Neural progenitor cell (in vitro differentiated cells): ENCODE results near the gene G0S2. TPM values are rescaled to one million over a fixed set of nuclear protein-coding genes. Genes with fewer than 3 reads are reported as not detected.
A peak's percentile ranks its signal among the peaks of the same experiment; 100 is the strongest.

ENCODE experiments used
- DNase-seq: peaks from one replicate; pipeline ENCODE4 v3.0.0-alpha.2; 2016; ENCODE audit warnings: low spot score
- H2AFZ ChIP-seq: fragments of 200-600 bp; sonication (generic); replicated peaks from 2 replicates; pipeline ENCODE4 v1.6.1; 2016; ENCODE audit warnings: antibody characterized with exemption
- H3F3A ChIP-seq: fragments of 200-600 bp; sonication (generic); 2 replicates; pipeline ENCODE4 v1.6.1; 2016; ENCODE audit warnings: antibody characterized with exemption, low read depth
- H3K27ac ChIP-seq: fragments of 200-600 bp; sonication (generic); 2 replicates; pipeline ENCODE4 v1.5.1; 2016; ENCODE audit warnings: mild to moderate bottlenecking
- H3K27me3 ChIP-seq: fragments of 200-600 bp; sonication (generic); 2 replicates; pipeline ENCODE4 v1.6.1; 2016; ENCODE audit warnings: mild to moderate bottlenecking, moderate library complexity
- H3K36me3 ChIP-seq: fragments of 200-600 bp; sonication (generic); 2 replicates; pipeline ENCODE4 v1.5.1; 2016
- H3K4me1 ChIP-seq: fragments of 200-600 bp; sonication (generic); 2 replicates; pipeline ENCODE4 v1.6.1; 2016; ENCODE audit warnings: mixed run types
- H3K4me2 ChIP-seq: fragments of 200-600 bp; sonication (generic); 2 replicates; pipeline ENCODE4 v1.6.1; 2016
- H3K4me3 ChIP-seq: fragments of 200-600 bp; sonication (generic); 2 replicates; pipeline ENCODE4 v1.5.1; 2016
- H3K79me2 ChIP-seq: fragments of 200-600 bp; sonication (generic); 2 replicates; pipeline ENCODE4 v1.6.1; 2016; ENCODE audit warnings: low read depth
- H3K9ac ChIP-seq: fragments of 200-600 bp; sonication (generic); 2 replicates; pipeline ENCODE4 v1.6.1; 2016
- H3K9me3 ChIP-seq: fragments of 200-600 bp; sonication (generic); 2 replicates; pipeline ENCODE4 v1.5.1; 2016; ENCODE audit warnings: low read depth
- H4K20me1 ChIP-seq: fragments of 200-600 bp; sonication (generic); 2 replicates; pipeline ENCODE4 v1.6.1; 2016; ENCODE audit warnings: low read depth
- H3K27ac Mint-ChIP-seq: 3 replicates; pipeline ENCODE4 v1.8.0; 2021; ENCODE audit warnings: mixed read lengths
- H3K27me3 Mint-ChIP-seq: 2 replicates; pipeline ENCODE4 v1.8.0; 2022; ENCODE audit warnings: low read depth, mild to moderate bottlenecking, inconsistent platforms, moderate library complexity, mixed read lengths; ENCODE audit not compliant: insufficient read depth
- H3K36me3 Mint-ChIP-seq: 3 replicates; pipeline ENCODE4 v1.8.0; 2021; ENCODE audit warnings: mixed read lengths
- H3K4me1 Mint-ChIP-seq: 3 replicates; pipeline ENCODE4 v1.8.0; 2021; ENCODE audit warnings: mixed read lengths
- H3K4me3 Mint-ChIP-seq: 3 replicates; pipeline ENCODE4 v1.8.0; 2021; ENCODE audit warnings: mild to moderate bottlenecking, moderate library complexity, mixed read lengths
- H3K9me3 Mint-ChIP-seq: 3 replicates; pipeline ENCODE4 v1.8.0; 2020; ENCODE audit warnings: mixed read lengths
- EZH2 ChIP-seq: fragments of 200-600 bp; sonication (generic); IDR thresholded peaks from 2 replicates; pipeline ENCODE4 v1.6.1; 2017; ENCODE audit warnings: antibody characterized with exemption, mild to moderate bottlenecking, moderate library complexity
- EZH2phosphoT487 ChIP-seq: fragments of 200-600 bp; sonication (generic); IDR thresholded peaks from 2 replicates; pipeline ENCODE4 v1.6.1; 2017; ENCODE audit warnings: antibody characterized with exemption
- total RNA-seq: library from RNA; depleted of rRNA; stranded (reverse); fragments of >200 nt; gene quantifications from 2 replicates; pipeline ENCODE4 v1.2.3, GENCODE V29; 2015; ENCODE audit warnings: low replicate concordance
- TF ChIP-seq, protein P1 (sequence below): fragments of 200-600 bp; sonication (generic); IDR thresholded peaks from 2 replicates; pipeline ENCODE4 v1.5.1; 2017; ENCODE audit warnings: antibody characterized with exemption, mild to moderate bottlenecking

The G0S2 gene
- total RNA-seq, 1 donor from 2014 or later = not detected

DNA sequence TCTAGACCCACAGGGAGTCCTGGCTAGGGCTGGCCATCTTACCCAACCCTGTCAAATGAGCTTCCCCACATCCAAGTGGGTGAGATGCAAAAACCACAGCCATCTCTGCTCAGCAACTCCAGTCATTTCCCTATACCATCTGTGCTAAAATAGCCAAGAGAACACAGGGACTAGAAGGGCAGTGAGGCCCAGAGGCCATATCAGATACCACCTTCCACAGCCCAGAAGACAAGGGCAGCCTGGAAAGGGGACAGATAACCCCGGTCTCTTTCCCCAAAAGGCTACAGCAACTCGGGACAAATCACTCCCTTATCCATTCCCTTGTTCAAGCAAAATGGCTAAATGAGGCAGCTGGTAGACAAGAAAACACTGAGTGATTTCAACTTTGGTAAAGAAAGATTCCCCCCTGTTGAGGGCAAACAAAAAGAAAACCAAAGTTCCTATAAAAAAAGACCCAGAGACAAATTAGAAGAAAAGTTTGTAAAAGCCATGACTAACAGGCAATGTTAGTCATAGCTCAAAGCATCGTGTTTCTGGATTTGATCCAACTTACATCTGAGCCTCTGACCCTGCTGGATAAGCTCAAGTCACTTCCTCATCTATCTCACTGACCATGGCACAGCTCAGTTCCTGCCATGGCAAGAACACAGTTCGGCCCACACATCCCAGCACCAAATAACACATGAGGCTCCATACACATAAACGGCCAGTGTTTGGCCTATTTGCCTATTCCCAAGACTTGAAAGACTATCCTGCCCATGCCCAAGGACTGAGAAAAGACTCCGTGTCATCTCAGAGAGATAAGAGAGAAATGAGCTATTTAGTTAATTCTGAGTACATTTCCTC is 26.1 kb upstream of the G0S2 start:
- TF ChIP-seq EZH2 (no peak), EZH2phosphoT487 (no peak)
- TF ChIP-seq, protein P1, sequence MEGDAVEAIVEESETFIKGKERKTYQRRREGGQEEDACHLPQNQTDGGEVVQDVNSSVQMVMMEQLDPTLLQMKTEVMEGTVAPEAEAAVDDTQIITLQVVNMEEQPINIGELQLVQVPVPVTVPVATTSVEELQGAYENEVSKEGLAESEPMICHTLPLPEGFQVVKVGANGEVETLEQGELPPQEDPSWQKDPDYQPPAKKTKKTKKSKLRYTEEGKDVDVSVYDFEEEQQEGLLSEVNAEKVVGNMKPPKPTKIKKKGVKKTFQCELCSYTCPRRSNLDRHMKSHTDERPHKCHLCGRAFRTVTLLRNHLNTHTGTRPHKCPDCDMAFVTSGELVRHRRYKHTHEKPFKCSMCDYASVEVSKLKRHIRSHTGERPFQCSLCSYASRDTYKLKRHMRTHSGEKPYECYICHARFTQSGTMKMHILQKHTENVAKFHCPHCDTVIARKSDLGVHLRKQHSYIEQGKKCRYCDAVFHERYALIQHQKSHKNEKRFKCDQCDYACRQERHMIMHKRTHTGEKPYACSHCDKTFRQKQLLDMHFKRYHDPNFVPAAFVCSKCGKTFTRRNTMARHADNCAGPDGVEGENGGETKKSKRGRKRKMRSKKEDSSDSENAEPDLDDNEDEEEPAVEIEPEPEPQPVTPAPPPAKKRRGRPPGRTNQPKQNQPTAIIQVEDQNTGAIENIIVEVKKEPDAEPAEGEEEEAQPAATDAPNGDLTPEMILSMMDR = no peak
- Histone ChIP-seq H3K27me3 (no peaks in the 10 kb centered on the region), H3K4me3 (no peak overlapping the region), H3K9me3 (no peaks in the 10 kb centered on the region), H4K20me1 (no peaks in the 10 kb centered on the region), H3K4me2 (no peak overlapping the region), H3K36me3 (no peaks in the 10 kb centered on the region), H3K27ac (no peak overlapping the region), H3F3A (no peaks in the 10 kb centered on the region), H3K4me1 (peaks cover 4% of the 10 kb centered on the region), H3K79me2 (no peaks in the 10 kb centered on the region), H3K9ac (no peak overlapping the region), H2AFZ (no peak overlapping the region)
- Mint-ChIP-seq H3K9me3 (no peaks in the 10 kb centered on the region), H3K4me3 (peak overlapping the region; percentile 13), H3K36me3 (no peaks in the 10 kb centered on the region), H3K27me3 (peaks cover 5% of the 10 kb centered on the region), H3K4me1 (peaks cover 34% of the 10 kb centered on the region), H3K27ac (peak overlapping the region; percentile 19)
- no peak for DNase-seq

DNA sequence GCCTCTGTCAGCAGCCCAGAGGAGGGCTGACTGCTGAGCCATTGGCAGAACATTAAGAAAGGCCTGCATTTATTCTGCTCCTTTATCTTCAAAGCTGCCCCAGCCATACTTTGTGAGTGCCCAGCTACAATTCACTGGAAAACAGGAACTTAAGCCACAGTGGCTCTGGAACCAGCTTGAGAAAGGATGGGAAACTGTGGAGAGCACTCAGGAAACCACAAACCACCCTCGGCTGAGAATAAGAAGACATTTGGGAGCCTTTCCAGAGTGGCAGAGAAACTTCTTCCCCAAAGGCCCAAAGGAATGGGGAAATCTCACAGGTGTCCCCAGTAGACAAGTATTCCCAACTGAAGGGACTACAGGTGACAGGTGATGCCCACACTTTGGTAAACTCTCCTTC is 24.8 kb upstream of the G0S2 start:
- Histone ChIP-seq H3F3A (no peaks in the 10 kb centered on the region), H3K27me3 (no peaks in the 10 kb centered on the region), H2AFZ (no peak overlapping the region), H3K9ac (no peak overlapping the region), H4K20me1 (no peaks in the 10 kb centered on the region), H3K9me3 (no peaks in the 10 kb centered on the region), H3K36me3 (no peaks in the 10 kb centered on the region), H3K4me2 (no peak overlapping the region), H3K79me2 (no peaks in the 10 kb centered on the region), H3K4me3 (no peak overlapping the region), H3K27ac (no peak overlapping the region), H3K4me1 (peaks cover 4% of the 10 kb centered on the region)
- Mint-ChIP-seq H3K27me3 (peaks cover 9% of the 10 kb centered on the region), H3K4me3 (no peak overlapping the region), H3K36me3 (no peaks in the 10 kb centered on the region), H3K27ac (no peak overlapping the region), H3K4me1 (peaks cover 37% of the 10 kb centered on the region), H3K9me3 (no peaks in the 10 kb centered on the region)
- TF ChIP-seq EZH2 (no peak), EZH2phosphoT487 (no peak)
- TF ChIP-seq, protein P1 = no peak
- no peak for DNase-seq

DNA sequence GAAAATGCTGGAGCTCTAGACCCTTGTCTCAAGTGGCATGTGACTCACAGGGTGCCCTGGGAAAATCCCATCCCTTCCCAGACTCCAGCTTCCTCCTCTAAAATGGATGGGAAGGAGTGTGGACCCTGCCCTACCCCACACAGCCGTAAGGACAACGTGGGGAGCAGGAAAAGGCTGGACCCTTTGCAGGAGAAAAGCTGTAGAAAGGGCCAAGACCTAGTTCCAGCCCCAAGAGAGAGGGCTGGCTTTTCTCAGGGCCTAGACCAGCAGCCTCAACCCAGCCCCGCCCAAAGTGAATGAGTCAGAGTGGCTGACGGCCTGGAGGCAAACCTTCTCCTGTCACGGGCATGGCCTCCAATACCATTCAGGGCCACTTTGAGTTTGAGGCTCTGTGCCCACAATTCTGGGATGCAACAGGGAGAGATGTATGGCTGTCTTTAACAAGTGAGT is 24.0 kb upstream of the G0S2 start:
- Histone ChIP-seq H3K4me1 (peaks cover 4% of the 10 kb centered on the region), H3K79me2 (no peaks in the 10 kb centered on the region), H3K4me2 (no peak overlapping the region), H4K20me1 (no peaks in the 10 kb centered on the region), H3K27ac (no peak overlapping the region), H3K27me3 (no peaks in the 10 kb centered on the region), H3K36me3 (no peaks in the 10 kb centered on the region), H3K9ac (no peak overlapping the region), H3K4me3 (no peak overlapping the region), H3F3A (no peaks in the 10 kb centered on the region), H3K9me3 (no peaks in the 10 kb centered on the region), H2AFZ (no peak overlapping the region)
- H3K36me3 Mint-ChIP-seq = no peaks in the 10 kb centered on the region
- peaks cover 9% of the 10 kb centered on the region for H3K27me3 Mint-ChIP-seq
- peaks cover 33% of the 10 kb centered on the region for H3K4me1 Mint-ChIP-seq
- no peaks in the 10 kb centered on the region for H3K9me3 Mint-ChIP-seq
- no peak for DNase-seq
- no peak overlapping the region for H3K4me3 Mint-ChIP-seq
- TF ChIP-seq, protein P1 = no peak
- TF ChIP-seq EZH2phosphoT487 (no peak), EZH2 (no peak)
- H3K27ac Mint-ChIP-seq = peak overlapping the region; percentile 65
